SJSA1 (cell line): ENCODE measurements around the gene SPPL3. TPM values are rescaled to one million over a fixed set of nuclear protein-coding genes. Genes with fewer than 3 reads are reported as not detected.

ENCODE experiments used
- DNase-seq, 2 experiments: peaks; one replicate each; pipeline ENCODE4 v3.0.0-alpha.2; 2015 to 2020; ENCODE audit warnings: low spot score in 2 of 2, low read depth in 1 of 2
- H3K27ac ChIP-seq: fragments of 250-450 bp; sonication (Bioruptor Pico); 2 replicates; pipeline ENCODE4 v1.5.1; 2020; ENCODE audit warnings: mild to moderate bottlenecking, moderate library complexity
- H3K27me3 ChIP-seq: fragments of 250-450 bp; sonication (Bioruptor Pico); replicated peaks from 2 replicates; pipeline ENCODE4 v1.5.1; 2020; ENCODE audit warnings: mild to moderate bottlenecking, moderate library complexity
- H3K36me3 ChIP-seq: fragments of 250-450 bp; sonication (Bioruptor Pico); 2 replicates; pipeline ENCODE4 v1.5.1; 2020; ENCODE audit warnings: mild to moderate bottlenecking
- H3K4me1 ChIP-seq: fragments of 250-450 bp; sonication (Bioruptor Pico); replicated peaks from 2 replicates; pipeline ENCODE4 v1.6.1; 2021; ENCODE audit warnings: mild to moderate bottlenecking
- H3K4me3 ChIP-seq: fragments of 250-450 bp; sonication (Bioruptor Pico); 2 replicates; pipeline ENCODE4 v1.5.1; 2020; ENCODE audit warnings: mild to moderate bottlenecking
- H3K9me3 ChIP-seq: fragments of 250-450 bp; sonication (Bioruptor Pico); replicated peaks from 2 replicates; pipeline ENCODE4 v1.5.1; 2020; ENCODE audit warnings: mild to moderate bottlenecking
- total RNA-seq: library from RNA; depleted of rRNA; stranded (reverse); fragments of >200 nt; shearing (Covaris generic); gene quantifications from 2 replicates; pipeline ENCODE4 v1.2.3, GENCODE V29; 2014

SPPL3 gene
- total RNA-seq, 1 experiment from 2014 or later: 3.8 TPM

GRCh38 chr12:120879102-120879501, 25.1 kb downstream of the SPPL3 start:
- no peak for DNase-seq
- Histone ChIP-seq H3K27me3 (no peaks in the 10 kb centered on the region), H3K9me3 (no peaks in the 10 kb centered on the region), H3K4me1 (no peaks in the 10 kb centered on the region), H3K4me3 (no peak overlapping the region), H3K36me3 (no peaks in the 10 kb centered on the region), H3K27ac (no peak overlapping the region)

GRCh38 chr12:120874547-120875245, 29.5 kb downstream of the SPPL3 start:
- Histone ChIP-seq H3K9me3 (no peaks in the 10 kb centered on the region), H3K36me3 (no peaks in the 10 kb centered on the region), H3K27ac (no peak overlapping the region), H3K27me3 (no peaks in the 10 kb centered on the region), H3K4me3 (no peak overlapping the region), H3K4me1 (no peaks in the 10 kb centered on the region)
- DNase-seq: no peak

GRCh38 chr12:120873226-120873625, 30.9 kb downstream of the SPPL3 start:
- Histone ChIP-seq H3K27ac (no peak overlapping the region), H3K9me3 (no peaks in the 10 kb centered on the region), H3K4me3 (no peak overlapping the region), H3K36me3 (no peaks in the 10 kb centered on the region), H3K27me3 (no peaks in the 10 kb centered on the region), H3K4me1 (no peaks in the 10 kb centered on the region)
- DNase-seq: no peak

- Histone ChIP-seq H3K27ac (no peak overlapping the region), H3K4me1 (no peaks in the 10 kb centered on the region), H3K9me3 (no peaks in the 10 kb centered on the region), H3K4me3 (no peak overlapping the region), H3K27me3 (no peaks in the 10 kb centered on the region), H3K36me3 (no peaks in the 10 kb centered on the region)
- no peak for DNase-seq
Observed at GRCh38 chr12:120872487-120872886, 31.7 kb downstream of the SPPL3 start.

GRCh38 chr12:120870415-120870814, 33.7 kb downstream of the SPPL3 start:
- Histone ChIP-seq H3K9me3 (no peaks in the 10 kb centered on the region), H3K36me3 (no peaks in the 10 kb centered on the region), H3K27me3 (no peaks in the 10 kb centered on the region), H3K4me3 (no peak overlapping the region), H3K27ac (no peak overlapping the region), H3K4me1 (no peaks in the 10 kb centered on the region)
- no peak for DNase-seq

- no peak for DNase-seq
- Histone ChIP-seq H3K4me1 (no peaks in the 10 kb centered on the region), H3K9me3 (no peaks in the 10 kb centered on the region), H3K36me3 (no peaks in the 10 kb centered on the region), H3K27ac (no peak overlapping the region), H3K4me3 (no peak overlapping the region), H3K27me3 (no peaks in the 10 kb centered on the region)
Observed at GRCh38 chr12:120869376-120869775, 34.8 kb downstream of the SPPL3 start.

- Histone ChIP-seq H3K4me3 (no peak overlapping the region), H3K9me3 (no peaks in the 10 kb centered on the region), H3K36me3 (no peaks in the 10 kb centered on the region), H3K27me3 (no peaks in the 10 kb centered on the region), H3K4me1 (no peaks in the 10 kb centered on the region), H3K27ac (no peak overlapping the region)
- no peak for DNase-seq
Observed at GRCh38 chr12:120866108-120866507, 38.0 kb downstream of the SPPL3 start.

GRCh38 chr12:120865098-120865497, 39.1 kb downstream of the SPPL3 start:
- Histone ChIP-seq H3K27me3 (no peaks in the 10 kb centered on the region), H3K27ac (no peak overlapping the region), H3K9me3 (no peaks in the 10 kb centered on the region), H3K4me1 (no peaks in the 10 kb centered on the region), H3K36me3 (no peaks in the 10 kb centered on the region), H3K4me3 (no peak overlapping the region)
- no peak for DNase-seq

GRCh38 chr12:120862664-120863063, 41.5 kb downstream of the SPPL3 start:
- no peak overlapping the region for H3K27ac ChIP-seq
- H3K36me3 ChIP-seq: no peaks in the 10 kb centered on the region
- no peak overlapping the region for H3K4me3 ChIP-seq
- no peaks in the 10 kb centered on the region for H3K27me3 ChIP-seq
- no peaks in the 10 kb centered on the region for H3K4me1 ChIP-seq
- H3K9me3 ChIP-seq: no peaks in the 10 kb centered on the region
- DNase-seq: no peak

GRCh38 chr12:120861074-120861795, 42.9 kb downstream of the SPPL3 start:
- no peaks in the 10 kb centered on the region for H3K36me3 ChIP-seq
- no peaks in the 10 kb centered on the region for H3K4me1 ChIP-seq
- H3K27ac ChIP-seq: no peak overlapping the region
- H3K9me3 ChIP-seq: no peaks in the 10 kb centered on the region
- no peak for DNase-seq
- no peaks in the 10 kb centered on the region for H3K27me3 ChIP-seq
- H3K4me3 ChIP-seq: no peak overlapping the region

- H3K36me3 ChIP-seq: no peaks in the 10 kb centered on the region
- peaks cover 5% of the 10 kb centered on the region for H3K4me1 ChIP-seq
- H3K9me3 ChIP-seq: no peaks in the 10 kb centered on the region
- no peaks in the 10 kb centered on the region for H3K27me3 ChIP-seq
- H3K4me3 ChIP-seq: no peak overlapping the region
- H3K27ac ChIP-seq: no peak overlapping the region
- no peak for DNase-seq
Observed at GRCh38 chr12:120858306-120859088, 45.7 kb downstream of the SPPL3 start.

GRCh38 chr12:120856980-120857379, 47.2 kb downstream of the SPPL3 start:
- Histone ChIP-seq H3K4me1 (peaks cover 11% of the 10 kb centered on the region), H3K27me3 (no peaks in the 10 kb centered on the region), H3K4me3 (no peak overlapping the region), H3K27ac (no peak overlapping the region), H3K9me3 (no peaks in the 10 kb centered on the region), H3K36me3 (no peaks in the 10 kb centered on the region)
- no peak for DNase-seq

- DNase-seq: no peak
- peaks cover 11% of the 10 kb centered on the region for H3K4me1 ChIP-seq
- no peak overlapping the region for H3K27ac ChIP-seq
- no peak overlapping the region for H3K4me3 ChIP-seq
- H3K9me3 ChIP-seq: no peaks in the 10 kb centered on the region; the same call in 1 of the 2 replicates
- H3K36me3 ChIP-seq: no peaks in the 10 kb centered on the region
- H3K27me3 ChIP-seq: no peaks in the 10 kb centered on the region
Observed at GRCh38 chr12:120855823-120856588, 48.2 kb downstream of the SPPL3 start.
